ENCODE data around the gene PAK6.

PAK6 gene

DNA sequence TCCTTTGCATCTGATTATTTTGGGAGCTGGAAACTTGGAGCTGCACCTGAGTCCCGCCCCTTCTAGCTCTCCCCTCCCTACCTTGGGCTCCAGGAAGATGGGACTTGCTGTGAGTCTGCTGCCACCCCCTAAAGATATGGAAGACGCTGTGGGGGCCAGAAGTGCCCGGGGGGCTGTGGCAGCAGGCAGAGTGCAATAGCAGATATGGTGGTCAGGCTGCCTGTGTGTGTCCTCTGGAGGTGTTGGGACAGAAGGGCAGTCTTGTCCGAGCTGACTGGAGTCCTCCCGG, 485 bp downstream of the PAK6 start:
- Mint-ChIP-seq H3K36me3 (ENCODE audit: low read depth) (no peaks in the 10 kb centered on the region), H3K4me3 (peak overlapping the region; percentile 61 to 71 (median 63)), H3K27me3 (ENCODE audit: low read depth) (peaks cover 31% of the 10 kb centered on the region), H3K27ac (peak overlapping the region in 1 of 3 experiments; percentile 14), H3K4me1 (peaks cover 11% of the 10 kb centered on the region), H3K9me3 (no peaks in the 10 kb centered on the region)
- TF ChIP-seq, protein P1, sequence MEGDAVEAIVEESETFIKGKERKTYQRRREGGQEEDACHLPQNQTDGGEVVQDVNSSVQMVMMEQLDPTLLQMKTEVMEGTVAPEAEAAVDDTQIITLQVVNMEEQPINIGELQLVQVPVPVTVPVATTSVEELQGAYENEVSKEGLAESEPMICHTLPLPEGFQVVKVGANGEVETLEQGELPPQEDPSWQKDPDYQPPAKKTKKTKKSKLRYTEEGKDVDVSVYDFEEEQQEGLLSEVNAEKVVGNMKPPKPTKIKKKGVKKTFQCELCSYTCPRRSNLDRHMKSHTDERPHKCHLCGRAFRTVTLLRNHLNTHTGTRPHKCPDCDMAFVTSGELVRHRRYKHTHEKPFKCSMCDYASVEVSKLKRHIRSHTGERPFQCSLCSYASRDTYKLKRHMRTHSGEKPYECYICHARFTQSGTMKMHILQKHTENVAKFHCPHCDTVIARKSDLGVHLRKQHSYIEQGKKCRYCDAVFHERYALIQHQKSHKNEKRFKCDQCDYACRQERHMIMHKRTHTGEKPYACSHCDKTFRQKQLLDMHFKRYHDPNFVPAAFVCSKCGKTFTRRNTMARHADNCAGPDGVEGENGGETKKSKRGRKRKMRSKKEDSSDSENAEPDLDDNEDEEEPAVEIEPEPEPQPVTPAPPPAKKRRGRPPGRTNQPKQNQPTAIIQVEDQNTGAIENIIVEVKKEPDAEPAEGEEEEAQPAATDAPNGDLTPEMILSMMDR (IDR thresholded peaks at IDR 0.05; ENCODE audit: unreplicated experiment in 3 of 3) = no peak

DNA sequence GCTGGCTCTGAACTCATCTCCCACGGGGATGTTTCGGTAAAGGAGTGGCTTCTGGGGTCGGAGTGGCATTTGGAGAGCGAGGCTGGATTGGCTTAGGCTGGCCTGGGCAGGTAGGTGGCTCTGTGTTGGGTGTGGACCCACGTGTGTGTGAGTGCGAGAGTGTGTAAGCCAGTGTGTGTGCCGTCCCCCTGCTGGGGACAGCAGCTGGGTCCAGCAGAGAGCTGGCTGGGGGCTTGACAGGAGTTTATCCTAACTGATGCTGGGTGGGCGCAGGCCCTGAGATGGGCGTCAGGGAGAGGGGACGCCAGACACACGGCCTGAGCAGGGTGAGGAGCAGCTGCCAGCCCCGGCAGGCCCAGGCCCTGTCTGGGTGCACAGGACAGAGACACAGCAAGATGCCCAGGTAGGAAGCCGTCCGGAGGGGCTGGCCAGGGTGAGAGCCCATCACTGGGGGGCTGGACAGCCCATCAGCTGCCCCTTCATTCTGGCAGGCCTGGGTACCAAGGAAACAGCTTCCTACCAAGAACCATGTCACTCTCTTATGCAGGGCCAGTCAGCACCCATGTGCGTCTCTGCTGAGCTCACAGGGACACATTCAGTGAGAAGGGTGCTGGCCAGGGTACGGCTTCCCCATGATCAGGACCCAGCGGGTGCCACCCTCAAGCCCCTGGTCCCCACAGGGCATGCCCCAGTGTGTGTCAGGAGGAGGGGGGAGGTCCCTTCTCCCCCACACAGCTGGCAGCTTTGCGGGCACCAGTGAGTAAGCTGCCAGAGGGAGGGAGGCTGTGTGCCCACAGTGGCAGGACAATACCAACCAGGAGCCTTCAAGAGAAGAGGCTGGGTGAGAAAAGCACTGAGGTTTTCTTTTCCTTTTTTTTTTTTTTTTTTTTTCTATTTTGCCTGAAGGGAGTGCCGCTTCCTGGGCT, 1.1 kb downstream of the PAK6 start:
- peak overlapping the region in 1 of 3 experiments; percentile 14 for H3K27ac Mint-ChIP-seq
- no peaks in the 10 kb centered on the region for H3K9me3 Mint-ChIP-seq
- peaks cover 11% of the 10 kb centered on the region for H3K4me1 Mint-ChIP-seq
- peaks cover 31% of the 10 kb centered on the region for H3K27me3 Mint-ChIP-seq (ENCODE audit: low read depth)
- no peaks in the 10 kb centered on the region for H3K36me3 Mint-ChIP-seq (ENCODE audit: low read depth)
- TF ChIP-seq, protein P1 (IDR thresholded peaks at IDR 0.05; ENCODE audit: unreplicated experiment in 3 of 3) = no peak
- H3K4me3 Mint-ChIP-seq = peak overlapping the region in 2 of 3 experiments; percentile 63 to 71

DNA sequence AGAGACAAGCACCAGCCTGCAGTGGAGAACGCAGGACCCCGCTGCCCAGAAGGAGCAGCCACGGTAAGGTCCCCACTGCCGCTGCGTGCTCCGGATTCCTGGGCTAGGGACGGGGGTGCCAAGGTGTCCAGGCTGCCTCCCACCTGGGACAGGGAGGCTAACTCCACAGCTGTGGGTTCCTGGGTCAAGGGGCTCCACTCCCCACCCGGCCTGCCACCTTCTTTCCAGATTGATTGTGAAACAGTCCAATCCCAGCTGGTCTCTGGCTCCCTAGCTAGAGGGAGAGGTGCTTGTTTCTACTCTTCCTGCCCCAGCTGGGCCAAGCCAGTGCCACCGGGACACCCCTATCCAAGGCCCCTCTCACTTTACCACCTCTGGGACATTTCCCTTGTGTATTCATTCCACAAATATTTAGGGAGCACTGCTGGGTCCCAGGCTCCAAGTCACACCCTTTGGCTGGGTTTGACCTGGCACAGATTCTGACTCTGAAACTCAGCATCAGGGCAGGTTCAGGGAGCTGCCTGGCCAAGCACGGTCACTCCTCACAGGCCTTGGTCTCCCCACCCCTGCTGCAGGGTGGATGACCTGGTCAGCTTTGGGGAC, 1.9 kb downstream of the PAK6 start:
- TF ChIP-seq, protein P1 (IDR thresholded peaks at IDR 0.05; ENCODE audit: unreplicated experiment in 3 of 3) = no peak
- H3K9me3 Mint-ChIP-seq = no peaks in the 10 kb centered on the region
- H3K27me3 Mint-ChIP-seq (ENCODE audit: low read depth) = peaks cover 31% of the 10 kb centered on the region
- no peak overlapping the region for H3K27ac Mint-ChIP-seq
- no peak overlapping the region for H3K4me3 Mint-ChIP-seq
- H3K4me1 Mint-ChIP-seq = peaks cover 11% of the 10 kb centered on the region
- no peaks in the 10 kb centered on the region for H3K36me3 Mint-ChIP-seq (ENCODE audit: low read depth)

DNA sequence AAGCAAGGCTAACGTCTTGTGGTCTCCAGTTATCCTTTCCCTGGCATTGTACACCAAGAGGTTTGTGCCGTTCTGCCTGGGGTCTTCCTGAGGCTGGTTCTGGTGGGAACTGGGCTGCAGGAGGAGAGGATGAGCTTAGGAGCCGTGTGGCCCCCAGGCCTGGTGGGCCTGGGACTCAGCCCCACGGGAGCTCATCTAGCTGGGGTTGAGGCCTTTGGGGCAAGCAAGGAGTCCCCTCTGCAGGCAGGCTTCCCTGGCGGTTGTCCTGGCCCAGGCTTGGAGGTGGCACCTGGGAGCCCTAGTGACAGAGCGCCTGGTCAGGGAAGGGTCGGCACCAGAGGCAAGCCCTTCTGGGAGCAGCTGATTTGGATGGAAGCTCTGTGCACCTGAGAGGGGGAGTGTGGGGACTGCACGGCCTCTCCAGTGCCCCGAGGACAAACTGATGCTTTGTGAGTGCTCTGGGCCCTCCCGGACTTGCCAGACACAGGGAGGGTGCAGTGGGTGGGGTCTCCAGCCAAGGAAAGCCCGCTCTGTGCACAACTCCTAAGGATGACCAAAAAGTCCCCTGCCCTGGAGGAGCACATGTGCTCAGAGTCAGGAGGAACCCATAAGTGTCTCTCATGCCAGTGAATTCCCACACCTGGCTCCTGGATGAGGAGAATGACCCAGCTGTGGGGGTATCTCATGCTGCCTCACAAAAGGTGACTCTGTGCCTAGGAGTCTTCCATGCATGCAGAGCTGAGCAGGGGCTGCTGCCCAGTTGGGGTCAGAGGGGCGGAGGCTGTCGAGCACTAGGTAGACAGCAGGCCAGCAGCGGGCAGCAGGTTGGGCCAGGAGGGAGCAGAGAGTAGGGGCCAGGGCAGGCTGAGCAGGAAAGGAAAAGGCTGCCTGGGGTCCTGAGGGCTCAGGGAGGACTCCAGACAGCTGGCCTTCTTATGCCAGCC, 2.7 kb downstream of the PAK6 start:
- H3K27me3 Mint-ChIP-seq (ENCODE audit: low read depth) = peaks cover 35% of the 10 kb centered on the region
- H3K9me3 Mint-ChIP-seq = no peaks in the 10 kb centered on the region
- H3K36me3 Mint-ChIP-seq (ENCODE audit: low read depth) = no peaks in the 10 kb centered on the region
- peaks cover 11% of the 10 kb centered on the region for H3K4me1 Mint-ChIP-seq
- no peak overlapping the region for H3K27ac Mint-ChIP-seq
- TF ChIP-seq, protein P1 (IDR thresholded peaks at IDR 0.05; ENCODE audit: unreplicated experiment in 3 of 3) = no peak
- H3K4me3 Mint-ChIP-seq = no peak overlapping the region

DNA sequence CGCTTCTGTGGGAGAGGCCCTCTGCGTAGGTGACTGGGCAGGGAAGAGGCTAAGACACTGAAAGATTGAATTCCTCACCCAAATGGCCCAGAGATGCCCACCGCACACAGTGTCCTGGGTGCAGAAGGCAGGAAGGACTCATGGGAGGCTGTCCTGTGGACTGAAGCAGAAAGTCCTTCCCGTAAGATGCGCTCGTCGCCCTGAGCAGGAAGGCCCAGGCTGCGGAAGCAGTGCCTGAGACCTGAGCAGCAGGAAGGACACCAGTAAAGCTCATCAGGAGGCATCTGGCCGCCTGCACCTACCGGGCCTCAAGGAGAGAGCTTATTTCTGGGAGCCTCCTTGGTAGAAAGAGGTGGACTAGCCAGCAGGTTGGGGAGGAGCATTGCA, 3.3 kb downstream of the PAK6 start:
- no peak overlapping the region for H3K27ac Mint-ChIP-seq
- H3K4me1 Mint-ChIP-seq = peaks cover 11% of the 10 kb centered on the region
- TF ChIP-seq, protein P1 (IDR thresholded peaks at IDR 0.05; ENCODE audit: unreplicated experiment in 3 of 3) = no peak
- no peak overlapping the region for H3K4me3 Mint-ChIP-seq
- peaks cover 38% of the 10 kb centered on the region for H3K27me3 Mint-ChIP-seq (ENCODE audit: low read depth)
- no peaks in the 10 kb centered on the region for H3K36me3 Mint-ChIP-seq (ENCODE audit: low read depth)
- no peaks in the 10 kb centered on the region for H3K9me3 Mint-ChIP-seq

All from nephron (organoid).